HG03354 (cell line): ENCODE data around the gene RTN4R.

Experiments
- ATAC-seq: cut with Tn5 transposase; IDR thresholded peaks from one replicate; pipeline ENCODE4 v1.9.1; 2021; ENCODE audit warnings: mild to moderate bottlenecking; ENCODE audit not compliant: unreplicated experiment, poor library complexity, severe bottlenecking

The RTN4R gene

DNA sequence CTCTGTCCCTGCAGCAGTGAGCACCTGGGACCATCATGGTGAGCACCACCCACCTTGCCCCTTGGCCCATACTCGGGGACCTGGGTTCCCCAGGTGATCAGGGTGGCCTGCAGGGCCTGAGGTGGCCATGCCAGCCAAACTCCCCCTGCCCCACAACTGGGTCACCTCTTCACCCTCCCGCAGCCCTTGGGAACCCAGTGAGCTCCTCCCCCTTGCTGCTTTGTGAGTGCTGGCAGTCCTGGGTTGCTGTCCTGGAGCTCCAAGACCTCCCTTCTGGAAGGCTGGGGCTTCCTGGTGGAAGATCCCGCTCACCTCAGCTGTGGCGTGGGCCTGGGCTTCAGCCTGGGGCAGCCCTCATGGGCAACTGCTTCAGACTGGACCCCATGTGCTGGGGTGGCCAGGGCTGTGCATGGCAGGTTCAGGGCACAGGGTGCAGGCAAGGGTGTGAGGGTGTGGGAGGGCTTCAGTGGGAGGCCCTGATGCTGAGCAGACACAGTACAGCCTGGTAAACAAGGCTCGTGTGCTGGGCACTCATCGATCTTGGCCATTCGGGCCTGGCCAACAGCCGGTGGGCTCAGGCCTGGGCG, 57.6 kb downstream of the RTN4R start:
- no peak for ATAC-seq

DNA sequence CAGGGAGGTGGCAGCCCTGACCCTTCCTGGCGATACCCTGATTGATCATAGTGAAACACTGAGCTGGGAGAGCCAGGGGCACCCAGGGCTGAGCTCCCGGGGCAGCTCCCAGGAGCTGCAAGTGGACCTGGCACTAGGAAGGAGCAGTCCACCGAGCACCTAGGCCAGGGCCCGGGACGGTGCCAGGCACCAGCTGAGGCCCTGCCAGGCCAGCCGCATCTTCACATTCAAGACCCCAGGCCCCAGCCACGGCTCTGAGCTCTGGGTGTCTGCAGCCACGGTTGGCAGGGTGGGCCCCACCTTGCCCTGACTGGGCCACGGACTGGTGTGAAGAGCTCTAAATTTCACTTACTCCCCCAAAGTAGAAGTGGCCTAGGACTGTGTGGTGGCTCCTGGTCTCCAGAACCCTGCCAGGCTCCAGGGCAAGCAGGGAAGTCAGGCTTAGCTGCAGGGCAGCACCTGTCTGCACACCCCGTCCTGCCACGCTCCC, 58.3 kb downstream of the RTN4R start:
- ATAC-seq, result no peak

DNA sequence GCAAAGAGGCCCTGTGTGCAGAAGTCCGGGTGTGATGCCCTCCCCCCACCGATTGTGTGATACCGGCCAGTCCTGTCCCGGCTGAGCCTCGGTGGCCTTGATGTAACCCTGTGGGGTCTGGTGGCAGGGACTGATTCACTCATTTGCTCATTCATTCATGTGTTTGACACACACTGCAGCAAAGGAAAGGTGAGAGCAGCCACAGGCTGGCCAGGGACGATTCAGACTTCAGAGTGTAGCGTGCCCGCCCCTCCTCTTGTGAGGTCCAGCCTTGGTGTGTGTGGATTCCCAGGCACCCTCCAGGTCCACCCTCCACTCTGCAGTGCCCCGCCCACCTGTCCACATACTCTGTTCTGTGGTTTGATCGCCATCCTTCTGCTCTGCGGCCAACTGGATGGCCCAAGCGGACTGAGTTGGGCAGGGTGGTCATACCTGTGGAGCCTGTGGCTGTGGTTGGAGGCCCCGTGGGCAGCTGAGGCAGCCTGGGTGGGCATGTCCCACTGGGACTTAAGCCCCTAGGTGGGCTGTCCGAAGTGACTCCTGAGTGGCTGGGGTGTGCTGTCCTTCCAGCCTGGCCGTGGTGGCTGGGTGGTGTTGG, 59.3 kb downstream of the RTN4R start:
- no peak for ATAC-seq

DNA sequence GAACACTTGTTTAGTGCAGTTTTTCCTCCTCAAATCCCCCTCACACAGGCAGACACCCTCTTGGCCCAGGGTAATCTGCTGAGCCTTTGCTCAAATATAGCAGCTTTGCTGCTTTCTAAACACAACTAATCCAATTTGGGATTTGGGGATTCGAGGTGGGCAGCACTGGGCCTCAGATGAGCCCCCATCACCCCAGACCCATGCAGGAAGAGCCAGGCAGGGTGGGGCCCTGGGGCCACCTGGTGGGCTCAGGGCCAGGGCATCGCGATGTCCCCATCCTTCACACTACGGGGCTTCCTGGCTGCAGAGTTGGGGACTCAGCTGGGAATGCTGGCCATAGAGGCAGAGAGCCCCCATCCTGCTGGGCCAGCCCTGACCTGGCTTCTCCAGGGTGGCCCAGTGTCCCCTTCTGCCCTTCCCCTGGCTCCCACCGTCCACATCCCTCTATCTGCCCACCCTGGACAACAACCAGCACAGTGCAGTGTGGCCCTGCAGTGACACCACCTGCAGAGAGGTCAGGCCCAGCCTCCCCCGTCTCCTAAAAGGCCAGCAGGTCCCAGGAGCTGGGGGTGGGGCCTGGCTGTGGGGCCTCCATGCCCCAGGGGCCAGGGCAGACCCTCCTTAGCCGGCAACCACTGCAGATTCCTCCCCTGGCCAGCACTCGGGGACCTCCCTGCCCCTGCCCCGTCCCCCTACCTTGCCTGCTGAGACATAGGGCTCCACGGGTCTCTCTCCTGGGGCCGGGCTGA, 60.7 kb downstream of the RTN4R start:
- ATAC-seq, result no peak

DNA sequence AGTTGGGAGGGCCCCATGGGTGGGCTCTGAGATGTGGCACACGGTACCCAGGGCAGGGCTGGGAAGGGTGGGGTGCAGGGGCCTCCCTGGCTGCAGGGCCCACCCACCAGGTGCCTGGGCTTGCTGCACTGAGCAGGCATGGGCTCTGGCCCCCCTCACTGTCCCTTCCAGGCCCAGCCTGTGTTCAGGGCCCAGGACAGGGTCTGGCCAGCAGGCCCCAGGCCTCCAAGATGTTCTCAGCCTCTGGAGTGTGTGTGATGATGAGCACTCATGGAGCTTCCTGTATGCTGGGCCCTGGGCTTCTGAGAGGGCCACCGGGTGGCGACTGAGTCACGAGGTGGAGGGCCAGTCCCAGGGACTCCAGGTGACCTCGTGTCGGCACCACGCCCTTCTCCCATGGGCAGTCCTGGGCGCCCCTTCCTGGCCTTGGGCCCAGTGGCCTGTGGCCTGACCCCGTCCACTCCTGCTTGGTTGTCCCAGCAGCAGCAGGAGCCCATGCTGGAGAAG, 61.4 kb downstream of the RTN4R start:
- peak; percentile 15 for ATAC-seq

DNA sequence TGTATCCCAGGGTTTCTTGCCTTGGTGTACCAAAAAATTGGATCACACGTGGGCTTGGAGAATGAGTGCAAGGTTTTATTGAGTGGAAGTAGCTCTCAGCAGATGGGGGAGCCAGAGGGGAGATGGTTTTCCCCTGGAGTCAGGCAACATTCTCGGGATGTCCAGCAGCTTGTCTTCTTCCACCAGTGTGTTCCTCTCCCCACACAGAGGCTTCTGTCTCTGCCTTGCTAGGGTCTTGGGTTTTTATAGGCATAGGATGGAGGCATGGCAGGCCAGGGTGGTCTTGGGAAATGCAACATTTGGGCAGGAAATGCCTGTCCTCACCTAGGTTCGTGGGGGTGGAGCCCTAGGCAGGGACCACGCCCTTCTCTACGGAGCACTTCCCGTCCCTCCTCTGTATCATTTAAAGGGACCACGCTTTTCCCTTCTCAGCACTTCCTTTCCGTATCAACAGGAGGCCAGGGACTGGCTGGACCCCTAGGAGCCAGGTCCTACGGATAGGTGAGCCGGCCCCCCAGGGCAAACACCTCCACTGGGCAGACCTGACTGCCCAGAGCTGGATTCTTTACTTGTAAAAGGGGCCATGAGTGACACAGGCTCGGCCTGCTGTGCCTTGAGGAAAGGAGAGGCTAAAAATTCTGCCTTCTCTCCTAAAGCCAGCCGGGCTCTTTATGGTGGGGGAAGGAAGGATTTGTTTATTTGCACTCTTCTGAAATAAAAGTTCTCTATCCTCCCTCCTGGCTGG, 62.0 kb downstream of the RTN4R start:
- ATAC-seq, result peak; percentile 72

DNA sequence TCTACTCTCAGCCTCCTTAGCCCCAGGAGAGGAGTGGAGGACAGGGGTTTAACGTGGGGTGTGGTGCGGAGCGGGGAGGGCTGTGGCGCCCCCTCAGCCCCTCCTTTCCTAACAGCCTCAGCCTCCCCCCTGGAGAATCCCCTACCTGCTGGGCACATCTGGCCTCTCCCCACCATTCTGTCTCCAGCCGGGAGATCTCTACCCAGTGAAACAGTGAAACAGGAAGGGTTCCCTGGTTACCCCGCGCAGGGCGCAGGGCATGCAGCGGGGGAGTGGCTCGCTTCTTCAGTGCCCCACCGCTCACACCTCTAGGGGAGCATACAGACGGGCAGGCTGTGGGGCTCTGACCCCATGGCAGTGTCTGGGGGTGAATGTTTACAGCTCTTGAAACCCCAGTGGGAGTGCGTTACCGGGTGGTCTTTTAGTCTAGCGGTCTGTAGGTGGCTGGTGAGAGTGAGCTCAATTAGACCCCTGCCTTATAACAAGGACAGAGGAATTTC, 62.6 kb downstream of the RTN4R start:
- ATAC-seq, result no peak

DNA sequence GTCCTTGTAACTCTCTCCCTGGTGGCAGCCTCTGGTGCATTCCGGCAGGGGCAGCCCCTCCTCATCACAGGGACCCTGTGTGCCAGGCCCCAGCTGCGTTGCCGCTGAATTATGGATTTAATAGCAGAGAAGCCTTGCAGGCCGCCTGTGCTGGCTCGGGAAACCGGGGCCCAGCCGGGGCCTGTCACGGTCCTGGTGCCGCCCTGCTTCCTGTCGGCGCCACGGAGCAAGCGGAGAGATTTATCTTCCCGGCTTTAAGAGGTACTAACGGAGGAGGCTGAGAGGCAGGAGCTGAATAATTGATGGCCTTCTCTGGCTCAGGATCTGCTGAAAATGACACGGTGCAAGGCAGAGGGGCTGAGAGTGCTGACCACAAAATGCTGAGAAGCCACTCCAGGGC, 63.3 kb downstream of the RTN4R start:
- no peak for ATAC-seq

DNA sequence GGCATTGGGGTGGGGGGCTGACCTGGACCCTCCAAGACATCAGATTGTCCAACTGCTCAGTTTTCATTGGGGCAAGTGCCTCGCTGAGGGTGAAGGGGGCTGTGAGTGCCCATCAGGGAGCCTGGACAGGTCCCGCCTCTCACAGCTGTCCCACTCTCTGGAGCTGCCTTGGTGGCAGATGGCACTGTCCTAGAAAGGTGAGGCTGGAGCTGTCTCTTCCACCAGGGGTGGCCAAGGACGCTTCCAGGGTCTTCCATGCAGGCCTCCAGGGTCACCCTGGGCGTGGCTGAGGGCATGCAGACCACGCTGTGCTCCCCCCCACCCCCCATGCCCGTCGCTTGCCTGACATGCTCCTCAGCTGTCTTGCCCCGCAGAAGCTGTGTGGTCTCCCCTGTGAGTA, 63.8 kb downstream of the RTN4R start:
- ATAC-seq, result no peak

DNA sequence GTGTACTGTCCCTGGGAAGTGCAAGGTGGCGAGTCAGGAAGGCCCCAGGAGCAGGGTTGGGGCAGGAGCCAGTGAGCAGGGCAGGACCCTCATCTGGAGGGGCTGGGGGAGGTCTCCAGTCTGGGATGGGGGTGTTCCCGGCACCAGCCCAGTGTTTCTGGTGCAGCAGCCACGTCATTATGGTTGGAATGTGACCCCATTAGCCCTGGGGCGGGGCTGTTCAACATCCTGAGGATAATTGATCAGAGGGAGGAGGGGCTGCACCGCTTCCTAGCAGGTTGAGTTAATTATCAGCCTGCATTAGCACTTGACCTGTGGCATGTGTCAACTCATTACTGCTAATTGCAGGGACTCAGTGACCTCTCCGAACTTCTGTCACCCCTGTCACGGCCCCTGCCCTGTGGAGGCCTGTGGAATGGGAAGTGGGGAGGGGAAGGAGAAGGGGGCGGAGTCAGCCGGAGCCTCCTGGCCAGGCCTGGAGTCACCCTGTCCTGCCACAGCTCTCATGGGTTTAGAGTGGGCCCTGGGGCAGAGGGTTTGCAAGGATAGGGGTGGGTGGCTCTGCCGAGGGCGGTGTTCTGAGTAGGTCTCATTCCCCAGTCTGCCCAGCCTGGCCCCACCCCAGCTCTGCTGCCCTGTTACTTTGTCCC, 64.4 kb downstream of the RTN4R start:
- no peak for ATAC-seq

DNA sequence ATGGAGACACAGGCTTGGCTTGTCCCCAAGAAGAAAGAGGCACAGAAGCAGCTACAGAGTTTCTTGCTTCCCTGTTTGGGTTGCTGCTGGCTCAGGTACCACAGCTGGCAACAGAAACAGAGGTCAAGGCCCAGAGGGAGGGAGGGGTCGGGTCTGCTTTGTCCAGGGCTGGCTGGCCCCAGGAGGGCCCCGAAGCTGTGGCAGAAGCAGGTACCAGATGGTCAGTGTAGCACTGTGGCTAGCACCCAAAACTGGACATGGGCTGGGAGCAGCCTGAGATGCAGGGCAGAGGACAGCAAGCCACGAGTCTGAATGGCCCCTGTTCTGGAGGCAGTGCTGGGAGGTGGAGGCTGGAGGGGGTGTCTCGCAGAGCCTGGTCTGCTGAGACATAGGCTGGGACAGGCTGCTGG, 65.0 kb downstream of the RTN4R start:
- ATAC-seq, result no peak

DNA sequence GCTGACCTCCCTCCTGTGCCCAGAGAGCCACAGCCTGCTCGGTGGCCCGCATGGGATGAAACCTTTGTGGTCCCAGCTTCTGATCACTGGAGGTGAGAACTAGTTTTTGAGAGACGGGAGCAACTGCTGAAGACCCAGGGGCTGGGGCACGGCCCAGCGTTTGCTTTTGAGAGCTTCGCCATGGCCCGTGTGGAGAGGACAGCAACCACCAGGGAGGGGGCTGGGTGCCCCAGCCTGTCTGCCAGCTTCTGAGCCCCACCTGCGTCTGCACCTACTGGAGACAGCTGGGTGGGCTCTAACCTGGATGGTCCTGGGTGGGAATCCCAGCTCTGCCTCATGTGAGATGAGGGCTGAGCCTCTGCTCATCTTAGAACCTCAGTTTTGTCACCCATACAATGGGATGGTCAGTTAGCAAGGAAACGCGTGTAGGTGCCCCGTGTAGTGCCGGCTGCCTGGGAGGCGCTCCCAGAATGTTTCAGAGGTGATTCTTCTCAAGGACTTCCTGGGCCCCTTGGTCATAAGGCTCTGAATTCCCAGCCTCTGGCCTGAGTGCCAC, 66.2 kb downstream of the RTN4R start:
- ATAC-seq, result no peak

DNA sequence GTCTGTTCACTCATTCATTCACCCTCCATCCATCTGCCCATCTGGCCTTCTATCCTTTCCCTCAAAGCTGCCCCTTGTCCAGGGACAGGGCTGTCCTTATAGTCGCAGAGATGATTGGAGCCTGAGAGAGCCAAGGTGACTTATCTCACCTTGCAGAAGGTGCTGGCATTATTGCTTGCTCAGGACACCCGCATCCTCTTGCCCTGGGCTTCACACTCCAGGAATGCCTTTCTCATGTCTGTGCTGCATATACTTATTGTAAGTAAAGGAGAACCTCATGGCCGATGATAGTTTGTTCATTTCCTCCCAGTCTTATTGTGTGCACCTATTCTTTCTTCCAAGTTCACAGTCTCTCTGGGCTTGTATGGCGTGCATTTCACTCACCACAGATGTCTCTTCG, 68.2 kb downstream of the RTN4R start:
- ATAC-seq, result no peak

DNA sequence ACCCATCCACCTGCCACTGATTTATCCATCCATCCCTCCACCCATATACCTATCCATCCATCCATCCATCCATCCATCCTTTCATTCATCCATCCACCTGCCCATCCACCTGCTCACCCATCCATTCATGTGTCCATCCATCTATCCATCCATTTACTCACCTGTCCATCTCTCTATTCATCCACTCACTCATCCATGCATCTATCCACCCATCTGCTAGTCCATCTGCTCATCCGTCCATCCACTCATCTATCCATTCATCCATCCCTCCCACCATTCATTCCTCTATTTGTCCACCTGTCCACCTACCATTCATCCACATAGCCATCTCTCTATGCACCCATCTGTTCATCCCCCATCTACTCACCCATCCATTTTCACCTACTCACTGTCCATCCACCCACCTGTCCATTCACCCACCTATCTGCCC, 68.7 kb downstream of the RTN4R start:
- ATAC-seq, result no peak

DNA sequence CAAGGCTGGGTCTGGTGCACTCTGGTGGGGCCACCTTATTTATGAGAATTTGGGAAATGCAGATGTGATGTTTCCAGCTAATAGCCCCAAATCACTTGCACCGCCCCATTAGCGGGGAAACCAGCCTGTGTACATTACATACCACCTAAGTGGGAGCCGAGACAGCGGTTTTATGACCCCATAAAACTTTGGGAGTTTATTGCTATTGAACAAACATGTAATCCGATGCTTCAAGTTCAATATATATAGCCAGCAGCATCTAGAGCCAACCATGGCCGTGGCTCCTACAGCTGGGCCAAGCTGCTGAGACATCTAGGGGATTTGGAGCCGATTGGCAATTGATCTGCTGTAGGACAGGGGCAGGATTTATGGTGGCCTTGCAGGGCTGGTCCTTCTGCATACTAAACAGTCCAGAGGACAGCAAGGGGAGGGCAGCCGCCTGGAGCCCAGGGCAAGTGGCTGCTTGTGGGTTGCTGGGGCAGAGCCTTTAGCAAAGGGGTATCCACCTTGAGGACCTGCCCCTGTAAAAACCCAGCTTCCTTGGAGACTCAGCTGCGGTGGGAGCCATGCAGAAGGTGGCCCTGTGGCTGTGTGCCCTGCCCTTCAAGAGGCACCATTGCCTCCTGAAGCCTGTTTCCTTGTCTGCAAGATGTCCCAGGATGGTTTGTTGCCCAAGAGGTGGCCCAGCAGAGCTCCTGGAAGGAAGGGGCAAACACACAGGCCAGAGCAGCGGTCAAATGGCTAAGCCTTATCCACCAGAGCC, 69.4 kb downstream of the RTN4R start:
- ATAC-seq, result no peak

DNA sequence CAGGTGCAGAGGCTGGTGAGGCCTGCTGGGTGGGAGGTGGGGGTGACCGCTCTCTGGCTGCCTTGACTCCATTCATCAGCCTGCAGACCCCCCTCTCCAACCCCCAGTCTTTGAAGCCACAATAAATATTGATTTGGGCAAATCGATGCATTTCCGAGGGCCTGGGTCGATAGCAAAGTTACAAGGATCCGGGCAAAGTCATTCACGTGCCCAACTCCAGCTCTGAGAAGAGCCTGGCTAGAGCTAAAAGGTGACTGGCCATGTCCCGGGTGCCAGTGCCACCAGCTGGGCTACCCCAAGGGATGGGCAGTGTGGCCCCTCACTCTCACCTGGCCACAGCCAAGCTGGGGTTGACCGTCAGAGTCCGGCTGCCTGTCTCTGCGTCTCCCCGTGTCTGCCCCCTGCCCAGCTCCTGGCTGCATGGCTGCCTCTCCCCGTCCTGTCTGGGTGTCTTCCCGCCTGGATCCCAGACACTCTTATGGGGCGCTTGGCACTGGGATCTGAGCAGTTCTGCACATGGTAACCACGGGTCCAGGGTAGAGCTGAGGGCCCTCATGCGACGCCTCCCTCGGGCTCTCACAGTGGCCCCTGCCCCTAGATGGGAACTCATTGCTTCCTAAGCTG, 70.6 kb downstream of the RTN4R start:
- ATAC-seq, result no peak

DNA sequence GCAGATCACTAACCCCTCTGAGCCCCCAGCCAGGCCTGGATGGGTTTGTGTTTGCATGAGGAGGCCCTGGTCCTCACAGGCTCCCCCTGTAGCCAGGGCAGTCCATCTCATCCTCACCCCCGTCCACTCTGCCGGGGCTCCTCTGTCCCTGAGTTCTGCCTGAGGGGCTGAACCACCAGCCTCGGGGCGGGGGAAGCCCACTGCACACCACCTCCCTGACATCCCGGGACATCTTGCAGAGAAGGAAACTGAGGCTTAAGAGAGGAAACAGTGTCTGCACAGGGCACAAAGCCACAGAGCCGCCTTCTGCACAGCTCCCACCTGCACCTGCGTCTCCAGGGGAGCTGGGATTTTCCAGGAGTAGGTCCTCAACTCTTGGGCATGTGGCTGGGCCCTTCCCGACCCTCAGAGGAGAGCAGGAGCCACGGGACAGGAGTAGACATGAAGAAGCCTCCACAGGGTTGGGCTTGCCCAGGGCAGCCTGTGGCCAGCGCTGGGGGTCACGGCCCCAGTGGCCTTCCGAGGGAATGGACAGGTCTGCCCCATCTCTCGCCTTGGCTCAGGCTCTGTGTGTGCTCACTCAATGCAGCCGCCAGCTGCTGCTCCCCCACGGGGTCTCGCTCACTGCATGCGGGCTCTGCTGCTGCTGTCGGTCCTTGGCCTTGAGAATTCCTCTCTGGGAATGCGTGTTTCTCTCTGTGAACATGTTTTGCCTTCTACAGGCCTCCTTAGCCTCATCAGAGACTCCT, 71.8 kb downstream of the RTN4R start:
- no peak for ATAC-seq
